COLO668 (cell line): ENCODE measurements around the gene DPF3.
A peak's percentile ranks its signal among the peaks of the same experiment; 100 is the strongest.

ENCODE experiments used
- DNase-seq: peaks from one replicate; lab custom pipeline; 2025; ENCODE audit not compliant: unreplicated experiment; lab: John Stamatoyannopoulos, UW

Gene DPF3

GRCh38 chr14:72904840-72905561, 11.1 kb upstream of the DPF3 start:
- peak; percentile 36 for DNase-seq

GRCh38 chr14:72904218-72904617, 10.3 kb upstream of the DPF3 start:
- no peak for DNase-seq

- DNase-seq: no peak
Observed at GRCh38 chr14:72903716-72904115, 9.8 kb upstream of the DPF3 start.

GRCh38 chr14:72902801-72903530, 9.1 kb upstream of the DPF3 start:
- no peak for DNase-seq

GRCh38 chr14:72901361-72901760, 7.5 kb upstream of the DPF3 start:
- DNase-seq: no peak

GRCh38 chr14:72898448-72898847, 4.5 kb upstream of the DPF3 start:
- no peak for DNase-seq

- no peak for DNase-seq
Observed at GRCh38 chr14:72894623-72895378, 900 bp upstream of the DPF3 start.

GRCh38 chr14:72894323-72894622, 372 bp upstream of the DPF3 start:
- DNase-seq: no peak

GRCh38 chr14:72892879-72893635, 844 bp downstream of the DPF3 start:
- DNase-seq: peak; percentile 33

GRCh38 chr14:72892103-72892878, 1.6 kb downstream of the DPF3 start:
- DNase-seq: peak; percentile 36

GRCh38 chr14:72891666-72892102, 2.2 kb downstream of the DPF3 start:
- no peak for DNase-seq

- no peak for DNase-seq
Observed at GRCh38 chr14:72889366-72889765, 4.5 kb downstream of the DPF3 start.

- DNase-seq: no peak
Observed at GRCh38 chr14:72888636-72889201, 5.2 kb downstream of the DPF3 start.

GRCh38 chr14:72888192-72888591, 5.7 kb downstream of the DPF3 start:
- DNase-seq: no peak

- no peak for DNase-seq
Observed at GRCh38 chr14:72887514-72887913, 6.4 kb downstream of the DPF3 start.

GRCh38 chr14:72884386-72884785, 9.5 kb downstream of the DPF3 start:
- DNase-seq: no peak

GRCh38 chr14:72883961-72884360, 9.9 kb downstream of the DPF3 start:
- no peak for DNase-seq

GRCh38 chr14:72883109-72883508, 10.8 kb downstream of the DPF3 start:
- no peak for DNase-seq

- no peak for DNase-seq
Observed at GRCh38 chr14:72882463-72882862, 11.4 kb downstream of the DPF3 start.

GRCh38 chr14:72882047-72882446, 11.9 kb downstream of the DPF3 start:
- no peak for DNase-seq
